ENCODE results near the gene ZNF454.

- TF ChIP-seq, protein P1, sequence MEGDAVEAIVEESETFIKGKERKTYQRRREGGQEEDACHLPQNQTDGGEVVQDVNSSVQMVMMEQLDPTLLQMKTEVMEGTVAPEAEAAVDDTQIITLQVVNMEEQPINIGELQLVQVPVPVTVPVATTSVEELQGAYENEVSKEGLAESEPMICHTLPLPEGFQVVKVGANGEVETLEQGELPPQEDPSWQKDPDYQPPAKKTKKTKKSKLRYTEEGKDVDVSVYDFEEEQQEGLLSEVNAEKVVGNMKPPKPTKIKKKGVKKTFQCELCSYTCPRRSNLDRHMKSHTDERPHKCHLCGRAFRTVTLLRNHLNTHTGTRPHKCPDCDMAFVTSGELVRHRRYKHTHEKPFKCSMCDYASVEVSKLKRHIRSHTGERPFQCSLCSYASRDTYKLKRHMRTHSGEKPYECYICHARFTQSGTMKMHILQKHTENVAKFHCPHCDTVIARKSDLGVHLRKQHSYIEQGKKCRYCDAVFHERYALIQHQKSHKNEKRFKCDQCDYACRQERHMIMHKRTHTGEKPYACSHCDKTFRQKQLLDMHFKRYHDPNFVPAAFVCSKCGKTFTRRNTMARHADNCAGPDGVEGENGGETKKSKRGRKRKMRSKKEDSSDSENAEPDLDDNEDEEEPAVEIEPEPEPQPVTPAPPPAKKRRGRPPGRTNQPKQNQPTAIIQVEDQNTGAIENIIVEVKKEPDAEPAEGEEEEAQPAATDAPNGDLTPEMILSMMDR (conservative IDR thresholded peaks at IDR 0.05; ENCODE audit: low read length) = no peak
- no peak for TF ChIP-seq EZH2phosphoT487 (IDR thresholded peaks at IDR 0.05; ENCODE audit: borderline replicate concordance)
Observed at GRCh38 chr5:178982941-178983340, 41.9 kb downstream of the ZNF454 start.

Data from Loucy (cell line).